Keratinocyte (primary cell): Measurements from ENCODE around the gene ZNF225. TPM values are rescaled to one million over a fixed set of nuclear protein-coding genes. Genes with fewer than 3 reads are reported as not detected.

Source experiments
- DNase-seq: peaks from one replicate; pipeline ENCODE4 v3.0.0-alpha.2; 2011; ENCODE audit warnings: low read depth, missing footprints, low spot score
- FAIRE-seq: peaks from 2 replicates; lab custom pipeline; 2011; peaks lifted over from hg19 to GRCh38; lab: Jason Lieb, UNC
- H2AFZ ChIP-seq: 2 replicates; pipeline ENCODE4 v1.6.0; 2012; ENCODE audit warnings: low read length, control low read depth, inconsistent platforms; ENCODE audit not compliant: control insufficient read depth
- H3K27ac ChIP-seq: 2 replicates; pipeline ENCODE4 v1.5.1; 2011; ENCODE audit warnings: low read length; ENCODE audit not compliant: control insufficient read depth, insufficient read depth
- H3K27me3 ChIP-seq: 3 replicates; pipeline ENCODE4 v1.6.0; 2011; ENCODE audit warnings: low read length; ENCODE audit not compliant: control insufficient read depth, insufficient read depth; ENCODE audit errors: extremely low read depth
- H3K36me3 ChIP-seq, 2 experiments: 2 replicates in 1 of 2; 3 replicates in 1 of 2; pipeline ENCODE4 v1.5.1; 2011; ENCODE audit warnings: low read length in 2 of 2, mild to moderate bottlenecking in 1 of 2; ENCODE audit not compliant: control insufficient read depth in 2 of 2, insufficient read depth in 2 of 2; ENCODE audit errors: extremely low read depth in 1 of 2
- H3K4me1 ChIP-seq: 3 replicates; pipeline ENCODE4 v1.5.1; 2011; ENCODE audit warnings: low read length; ENCODE audit not compliant: control insufficient read depth, insufficient read depth; ENCODE audit errors: extremely low read depth
- H3K4me2 ChIP-seq: 3 replicates; pipeline ENCODE4 v1.6.0; 2011; ENCODE audit warnings: low read depth, low read length; ENCODE audit not compliant: control insufficient read depth, insufficient read depth; ENCODE audit errors: extremely low read depth
- H3K4me3 ChIP-seq, 3 experiments: fragments of 200-600 bp in 1 of 3; sonication (generic) in 1 of 3; 2 replicates in 2 of 3; 3 replicates in 1 of 3; pipeline ENCODE4 v1.5.1; 2011 to 2016; ENCODE audit warnings: low read length in 3 of 3, mild to moderate bottlenecking in 3 of 3, control low read depth in 2 of 3, inconsistent platforms in 1 of 3, low read depth in 1 of 3, mixed read lengths in 1 of 3, mixed run types in 1 of 3, moderate library complexity in 1 of 3; ENCODE audit not compliant: control insufficient read depth in 2 of 3, insufficient read depth in 2 of 3; ENCODE audit errors: extremely low read depth in 1 of 3
- H3K79me2 ChIP-seq: 2 replicates; pipeline ENCODE4 v1.6.0; 2012; ENCODE audit warnings: low read length; ENCODE audit not compliant: control insufficient read depth, insufficient read depth
- H3K9ac ChIP-seq: 3 replicates; pipeline ENCODE4 v1.6.0; 2011; ENCODE audit warnings: low read length; ENCODE audit not compliant: control insufficient read depth, insufficient read depth; ENCODE audit errors: extremely low read depth
- H3K9me1 ChIP-seq: 3 replicates; pipeline ENCODE4 v1.6.0; 2011; ENCODE audit warnings: low read length; ENCODE audit not compliant: control insufficient read depth, insufficient read depth; ENCODE audit errors: extremely low read depth
- H3K9me3 ChIP-seq: 2 replicates; pipeline ENCODE4 v1.5.1; 2012; ENCODE audit warnings: low read depth, low read length; ENCODE audit not compliant: control insufficient read depth
- H4K20me1 ChIP-seq: 3 replicates; pipeline ENCODE4 v1.6.0; 2011; ENCODE audit warnings: low read length; ENCODE audit not compliant: control insufficient read depth, insufficient read depth; ENCODE audit errors: extremely low read depth
- EZH2 ChIP-seq: IDR thresholded peaks from one replicate; pipeline ENCODE4 v1.6.1; 2012; ENCODE audit warnings: inconsistent platforms, mild to moderate bottlenecking, low read length, moderate library complexity
- dilution Hi-C: fragments of 300-500 bp; cut with MboI; formaldehyde crosslinking; loops from one replicate; pipeline ENCODE4 v1.7.0; 2020; ENCODE audit warnings: low sequenced_read_pairs; ENCODE audit not compliant: extremely low pct_ligation_motif_present
- polyA plus RNA-seq, 5 experiments: library from polyadenylated mRNA; depleted of rRNA in 3 of 5; stranded (reverse) in 3 of 5; stranded (forward) in 1 of 5; unstranded in 1 of 5; fragments of >200 nt; gene quantifications; 1 replicate in 1 of 5; 2 replicates in 3 of 5; 3 replicates in 1 of 5; pipeline versions ENCODE4 v1.2.1 to v1.2.3, GENCODE V29; 2011 to 2012; ENCODE audit warnings: missing spikeins in 2 of 5, low read depth in 1 of 5, low replicate concordance in 1 of 5
- TF ChIP-seq, protein P1 (sequence below), 3 experiments: IDR thresholded peaks in 1 of 3; conservative IDR thresholded peaks in 1 of 3; optimal IDR thresholded peaks in 1 of 3; 2 replicates in 2 of 3; 3 replicates in 1 of 3; pipeline versions ENCODE3 to v1.5.1; 2011; ENCODE audit warnings: low read length in 3 of 3, mild to moderate bottlenecking in 3 of 3, moderate library complexity in 2 of 3, control low read depth in 1 of 3, inconsistent platforms in 1 of 3; ENCODE audit not compliant: insufficient read depth in 2 of 3; ENCODE audit errors: extremely low read depth in 1 of 3

ZNF225 gene
- polyA plus RNA-seq, 1 donor (not counting 4 experiments of a cell fraction or from before 2014, with no cell fraction given) = 2.2 TPM

DNA sequence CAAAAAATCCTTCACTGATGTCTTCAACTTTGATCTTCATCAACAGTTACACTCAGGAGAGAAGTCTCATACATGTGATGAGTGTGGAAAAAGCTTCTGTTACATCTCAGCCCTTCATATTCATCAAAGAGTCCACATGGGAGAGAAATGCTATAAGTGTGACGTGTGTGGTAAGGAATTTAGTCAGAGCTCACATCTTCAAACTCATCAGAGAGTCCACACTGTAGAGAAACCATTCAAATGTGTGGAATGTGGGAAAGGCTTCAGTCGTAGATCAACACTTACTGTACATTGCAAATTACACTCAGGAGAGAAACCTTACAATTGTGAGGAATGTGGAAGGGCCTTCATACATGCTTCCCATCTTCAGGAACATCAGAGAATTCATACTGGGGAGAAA, 43.3 kb downstream of the ZNF225 start:
- Histone ChIP-seq H3K27me3 (no peaks in the 10 kb centered on the region), H4K20me1 (no peaks in the 10 kb centered on the region), H3K9me3 (peaks cover 19% of the 10 kb centered on the region), H3K27ac (no peak overlapping the region), H2AFZ (no peak overlapping the region), H3K9ac (no peak overlapping the region), H3K4me3 (no peak overlapping the region), H3K9me1 (no peaks in the 10 kb centered on the region), H3K36me3 (peaks cover 18 to 31% of the 10 kb centered on the region in 2 experiments), H3K4me2 (no peak overlapping the region), H3K4me1 (no peaks in the 10 kb centered on the region), H3K79me2 (no peaks in the 10 kb centered on the region)
- DNase-seq (no peak), FAIRE-seq (no peak)
- dilution Hi-C loops = no loop called here
- TF ChIP-seq EZH2 = no peak
- TF ChIP-seq, protein P1, sequence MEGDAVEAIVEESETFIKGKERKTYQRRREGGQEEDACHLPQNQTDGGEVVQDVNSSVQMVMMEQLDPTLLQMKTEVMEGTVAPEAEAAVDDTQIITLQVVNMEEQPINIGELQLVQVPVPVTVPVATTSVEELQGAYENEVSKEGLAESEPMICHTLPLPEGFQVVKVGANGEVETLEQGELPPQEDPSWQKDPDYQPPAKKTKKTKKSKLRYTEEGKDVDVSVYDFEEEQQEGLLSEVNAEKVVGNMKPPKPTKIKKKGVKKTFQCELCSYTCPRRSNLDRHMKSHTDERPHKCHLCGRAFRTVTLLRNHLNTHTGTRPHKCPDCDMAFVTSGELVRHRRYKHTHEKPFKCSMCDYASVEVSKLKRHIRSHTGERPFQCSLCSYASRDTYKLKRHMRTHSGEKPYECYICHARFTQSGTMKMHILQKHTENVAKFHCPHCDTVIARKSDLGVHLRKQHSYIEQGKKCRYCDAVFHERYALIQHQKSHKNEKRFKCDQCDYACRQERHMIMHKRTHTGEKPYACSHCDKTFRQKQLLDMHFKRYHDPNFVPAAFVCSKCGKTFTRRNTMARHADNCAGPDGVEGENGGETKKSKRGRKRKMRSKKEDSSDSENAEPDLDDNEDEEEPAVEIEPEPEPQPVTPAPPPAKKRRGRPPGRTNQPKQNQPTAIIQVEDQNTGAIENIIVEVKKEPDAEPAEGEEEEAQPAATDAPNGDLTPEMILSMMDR (optimal IDR thresholded peaks at IDR 0.05 in 1 of 3, IDR thresholded peaks at IDR 0.05 in 1 of 3, conservative IDR thresholded peaks at IDR 0.05 in 1 of 3; ENCODE audit: extremely low read depth in 1 of 3, insufficient read depth in 2 of 3, low read length in 3 of 3) = no peak

DNA sequence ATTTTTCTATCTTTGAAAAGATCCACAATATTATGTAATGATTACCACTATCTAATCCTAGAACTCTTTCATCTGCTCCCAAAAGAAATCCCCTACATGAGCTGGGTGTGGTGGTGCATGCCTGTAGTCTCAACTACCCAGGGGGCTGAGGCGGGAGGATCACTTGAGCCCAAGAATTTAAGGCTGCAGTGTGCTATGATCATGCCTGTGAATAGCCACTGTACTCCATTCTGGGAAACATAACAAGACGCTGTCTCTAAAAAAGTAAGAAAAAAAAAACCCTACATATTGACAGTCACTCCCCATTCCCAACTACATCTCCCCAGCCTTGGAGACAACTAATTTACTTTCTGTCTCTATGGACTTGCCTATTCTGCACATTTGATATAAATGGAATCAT, 50.6 kb downstream of the ZNF225 start:
- Histone ChIP-seq H3K9me3 (no peaks in the 10 kb centered on the region), H3K79me2 (peaks cover 21% of the 10 kb centered on the region), H4K20me1 (no peaks in the 10 kb centered on the region), H3K9ac (no peak overlapping the region), H3K27ac (no peak overlapping the region), H3K4me3 (no peak overlapping the region), H3K27me3 (no peaks in the 10 kb centered on the region), H3K4me2 (no peak overlapping the region), H3K36me3 (peaks cover 0 to 7% of the 10 kb centered on the region in 2 experiments), H3K4me1 (peaks cover 6% of the 10 kb centered on the region), H3K9me1 (no peaks in the 10 kb centered on the region), H2AFZ (no peak overlapping the region)
- DNase-seq = no peak
- TF ChIP-seq EZH2 = no peak
- TF ChIP-seq, protein P1 (optimal IDR thresholded peaks at IDR 0.05 in 1 of 3, IDR thresholded peaks at IDR 0.05 in 1 of 3, conservative IDR thresholded peaks at IDR 0.05 in 1 of 3; ENCODE audit: extremely low read depth in 1 of 3, insufficient read depth in 2 of 3, low read length in 3 of 3) = no peak
- FAIRE-seq = no peak
- dilution Hi-C loops = no loop called here
